Measurements from ENCODE around the gene UQCRC1. TPM values are rescaled to one million over a fixed set of nuclear protein-coding genes. Genes with fewer than 3 reads are reported as not detected.

The UQCRC1 gene
- polyA plus RNA-seq, 2 of the 4 experiments (the other 2 are of a cell fraction) = 256 to 279 TPM

- POLR2A ChIA-PET = interaction anchor here (0.5 to 1.1 kb wide), 2 partner anchors 11 to 107 kb away, joined by 3 read pairs; partner anchors contain the start of gene UQCRC1
- Histone ChIP-seq H3K4me1 (peaks cover 46% of the 10 kb centered on the region), H3K4me3 (0 out of 3 replicates have a peak overlapping the region, but pooled peaks have one; percentile 21), H3K4me2 (peak overlapping the region; percentile 96), H3K9me3 (no peaks in the 10 kb centered on the region), H3K27ac (peak overlapping the region; percentile 99 to 100)
- CTCF ChIA-PET = interaction anchor here (0.6 to 4.6 kb wide), 8 partner anchors 15 to 63 kb away, joined by 3 to 19 read pairs (median 5); partner anchors contain the start of genes CELSR3, SLC26A6 and UCN2
- FAIRE-seq (no peak), ATAC-seq (peak; percentile 3 to 11; a peak in 5 of 6 replicates), DNase-seq (ENCODE audit: low read depth in 1 of 2, low spot score in 1 of 2) (peak; percentile 48 to 76)
- TF ChIP-seq BCL3 (IDR thresholded peaks at IDR 0.05) = no peak
- TF ChIP-seq EP300 (IDR thresholded peaks at IDR 0.05) = peak in 1 of 2 experiments; percentile 44; a peak in 1 of 5 replicates
- TF ChIP-seq FOSL2 (IDR thresholded peaks at IDR 0.05) = no peak
- peak; percentile 24; the same call in 1 of the 2 replicates for TF ChIP-seq FOSL2 (CRISPR knock-in tag; IDR thresholded peaks at IDR 0.05)
- peak in 1 of 2 experiments; percentile 40; a peak in 1 of 5 replicates for TF ChIP-seq JUN (IDR thresholded peaks at IDR 0.05)
- no peak for TF ChIP-seq KDM5A (IDR thresholded peaks at IDR 0.05)
- TF ChIP-seq RAD21 (conservative IDR thresholded peaks at IDR 0.05 in 1 of 2, IDR thresholded peaks at IDR 0.05 in 1 of 2) = 0 out of 5 replicates have a peak, but pooled peaks of 1 of the 2 experiments have one; percentile 7
- WGBS (ENCODE audit: missing lambda C conversion rate) = 16% methylated on average over 3 of the region's 5 CpGs
Measured at GRCh38 chr3:48598323-48599076, 10.9 kb downstream of the UQCRC1 start.

- Histone ChIP-seq H3K9me3 (no peaks in the 10 kb centered on the region), H3K4me3 (no peak overlapping the region), H3K4me2 (peak overlapping the region; percentile 96), H3K4me1 (peaks cover 57% of the 10 kb centered on the region), H3K27ac (peak overlapping the region; percentile 99 to 100)
- POLR2A ChIA-PET = no interaction called here
- ATAC-seq (no peak), FAIRE-seq (no peak), DNase-seq (ENCODE audit: low read depth in 1 of 2, low spot score in 1 of 2) (no peak)
- TF ChIP-seq HEYL (CRISPR knock-in tag; IDR thresholded peaks at IDR 0.05) (no peak), PHF8 (IDR thresholded peaks at IDR 0.05; ENCODE audit: borderline replicate concordance, low read depth) (no peak), PBX3 (IDR thresholded peaks at IDR 0.05) (no peak), HDAC2 (IDR thresholded peaks at IDR 0.05) (no peak), RARB (CRISPR knock-in tag; IDR thresholded peaks at IDR 0.05) (no peak), RFX5 (IDR thresholded peaks at IDR 0.05) (no peak), ZNF302 (CRISPR knock-in tag; IDR thresholded peaks at IDR 0.05) (no peak), MAFK (IDR thresholded peaks at IDR 0.05; ENCODE audit: partially characterized antibody) (no peak), TP53 (CRISPR knock-in tag; IDR thresholded peaks at IDR 0.05) (no peak), BHLHE40 (IDR thresholded peaks at IDR 0.05; ENCODE audit: low read depth, low read length) (no peak), SREBF2 (IDR thresholded peaks at IDR 0.05) (no peak), HOXB13 (CRISPR knock-in tag; IDR thresholded peaks at IDR 0.05; ENCODE audit: low read depth) (no peak), ZFP36 (IDR thresholded peaks at IDR 0.05; ENCODE audit: borderline replicate concordance, partially characterized antibody) (no peak), HOXA7 (CRISPR knock-in tag; IDR thresholded peaks at IDR 0.05) (no peak), GATA3 (IDR thresholded peaks at IDR 0.05; ENCODE audit: borderline replicate concordance) (no peak), SMC3 (IDR thresholded peaks at IDR 0.05) (no peak), FOXS1 (CRISPR knock-in tag; IDR thresholded peaks at IDR 0.05) (no peak), EHMT2 (IDR thresholded peaks at IDR 0.05; ENCODE audit: low read depth) (no peak), HMGXB4 (CRISPR knock-in tag; IDR thresholded peaks at IDR 0.05; ENCODE audit: borderline replicate concordance) (no peak), TFCP2L1 (CRISPR knock-in tag; IDR thresholded peaks at IDR 0.05) (no peak)
- CTCF ChIA-PET = interaction anchor here (0.8 to 4.6 kb wide), 7 partner anchors 13 to 59 kb away, joined by 3 to 19 read pairs (median 5); partner anchors contain the start of genes SLC26A6, UCN2 and UQCRC1
- WGBS (ENCODE audit: missing lambda C conversion rate) = 95% methylated on average over 6 of the region's 6 CpGs
Measured at GRCh38 chr3:48597408-48597800, 12.0 kb downstream of the UQCRC1 start.

Measured in A549 (cell line).